H9 (cell line): Measurements from ENCODE around the gene SLC23A2. TPM values are rescaled to one million over a fixed set of nuclear protein-coding genes. Genes with fewer than 3 reads are reported as not detected.

Source experiments
- DNase-seq: peaks from one replicate; pipeline ENCODE4 v3.0.0-alpha.2; 2017
- H2AFZ ChIP-seq: one replicate; pipeline ENCODE4 v1.6.1; 2013; ENCODE audit warnings: mild to moderate bottlenecking, low read length, control low read depth, moderate library complexity
- H2AK5ac ChIP-seq: 2 replicates; pipeline ENCODE4 v1.6.1; 2013; ENCODE audit warnings: low read length, control low read depth, mixed read lengths; ENCODE audit not compliant: insufficient read length
- H2BK120ac ChIP-seq: one replicate; pipeline ENCODE4 v1.6.1; 2013; ENCODE audit warnings: low read depth, mild to moderate bottlenecking, low read length, control low read depth, inconsistent platforms; ENCODE audit not compliant: poor library complexity, severe bottlenecking
- H2BK12ac ChIP-seq: 2 replicates; pipeline ENCODE4 v1.6.1; 2013; ENCODE audit warnings: low read length, control low read depth, mixed read lengths, low read depth; ENCODE audit not compliant: insufficient read length
- H2BK15ac ChIP-seq: 2 replicates; pipeline ENCODE4 v1.6.1; 2013; ENCODE audit warnings: low read depth, low read length, control low read depth
- H2BK20ac ChIP-seq: one replicate; pipeline ENCODE4 v1.6.1; 2013; ENCODE audit warnings: low read depth, mild to moderate bottlenecking, low read length, control low read depth, inconsistent platforms; ENCODE audit not compliant: poor library complexity, severe bottlenecking
- H2BK5ac ChIP-seq: 2 replicates; pipeline ENCODE4 v1.6.1; 2013; ENCODE audit warnings: low read length, control low read depth, mixed read lengths; ENCODE audit not compliant: insufficient read length
- H3K14ac ChIP-seq: 2 replicates; pipeline ENCODE4 v1.6.1; 2013; ENCODE audit warnings: low read length, control low read depth; ENCODE audit not compliant: insufficient read depth
- H3K18ac ChIP-seq: 2 replicates; pipeline ENCODE4 v1.6.1; 2013; ENCODE audit warnings: low read depth, mild to moderate bottlenecking, mixed read lengths, low read length, control low read depth; ENCODE audit not compliant: insufficient read length
- H3K23ac ChIP-seq: 2 replicates; pipeline ENCODE4 v1.6.1; 2013; ENCODE audit warnings: low read length, control low read depth, mixed read lengths, low read depth; ENCODE audit not compliant: insufficient read length
- H3K23me2 ChIP-seq: 2 replicates; pipeline ENCODE4 v1.6.1; 2013; ENCODE audit warnings: low read depth, mild to moderate bottlenecking, mixed read lengths, low read length, control low read depth; ENCODE audit not compliant: insufficient read length, poor library complexity, severe bottlenecking
- H3K27ac ChIP-seq: 2 replicates; pipeline ENCODE4 v1.5.1; 2013; ENCODE audit warnings: low read length, control low read depth, mixed read lengths, low read depth; ENCODE audit not compliant: insufficient read length
- H3K27me3 ChIP-seq: 2 replicates; pipeline ENCODE4 v1.6.1; 2013; ENCODE audit warnings: low read length, control low read depth, inconsistent platforms; ENCODE audit not compliant: insufficient read depth
- H3K4ac ChIP-seq: 2 replicates; pipeline ENCODE4 v1.6.1; 2013; ENCODE audit warnings: low read depth, mild to moderate bottlenecking, control low read depth, inconsistent platforms, low read length, moderate library complexity
- H3K4me1 ChIP-seq: 2 replicates; pipeline ENCODE4 v1.6.1; 2013; ENCODE audit warnings: low read length, control low read depth, inconsistent platforms; ENCODE audit not compliant: insufficient read depth
- H3K4me2 ChIP-seq: 2 replicates; pipeline ENCODE4 v1.6.1; 2013; ENCODE audit warnings: low read length, control low read depth, mixed read lengths; ENCODE audit not compliant: insufficient read length, insufficient read depth
- H3K56ac ChIP-seq: 2 replicates; pipeline ENCODE4 v1.6.1; 2013; ENCODE audit warnings: low read depth, mild to moderate bottlenecking, mixed read lengths, low read length, control low read depth; ENCODE audit not compliant: insufficient read length
- H3K79me1 ChIP-seq: 2 replicates; pipeline ENCODE4 v1.6.1; 2013; ENCODE audit warnings: low read depth, mild to moderate bottlenecking, moderate library complexity, low read length, control low read depth, inconsistent platforms; ENCODE audit not compliant: insufficient read depth, poor library complexity, severe bottlenecking
- H3K79me2 ChIP-seq: 2 replicates; pipeline ENCODE4 v1.6.1; 2013; ENCODE audit warnings: low read length, control low read depth, inconsistent platforms; ENCODE audit not compliant: insufficient read depth
- H3K9ac ChIP-seq: 2 replicates; pipeline ENCODE4 v1.6.1; 2013; ENCODE audit warnings: low read length, control low read depth, mixed read lengths; ENCODE audit not compliant: insufficient read length; ENCODE audit errors: extremely low read depth
- H3K9me3 ChIP-seq: one replicate; pipeline ENCODE4 v1.6.1; 2013; ENCODE audit warnings: low read depth, low read length, inconsistent platforms; ENCODE audit not compliant: control insufficient read depth
- H3T11ph ChIP-seq: one replicate; pipeline ENCODE4 v1.6.1; 2013; ENCODE audit warnings: mild to moderate bottlenecking, low read length, control low read depth, inconsistent platforms
- H4K20me1 ChIP-seq: one replicate; pipeline ENCODE4 v1.6.1; 2013; ENCODE audit not compliant: control insufficient read depth, insufficient read length, insufficient read depth
- H4K5ac ChIP-seq: 2 replicates; pipeline ENCODE4 v1.6.1; 2013; ENCODE audit warnings: low read depth, mild to moderate bottlenecking, mixed read lengths, low read length, control low read depth; ENCODE audit not compliant: insufficient read length
- H4K8ac ChIP-seq: replicated peaks from 2 replicates; pipeline ENCODE4 v1.6.1; 2013; ENCODE audit warnings: low read length, control low read depth, mixed read lengths, low read depth; ENCODE audit not compliant: insufficient read length
- H4K91ac ChIP-seq: 2 replicates; pipeline ENCODE4 v1.6.1; 2013; ENCODE audit warnings: low read depth, mild to moderate bottlenecking, moderate library complexity, mixed read lengths, low read length, control low read depth; ENCODE audit not compliant: insufficient read length
- H3K27ac Mint-ChIP-seq, 3 experiments: 2 replicates in 2 of 3; 3 replicates in 1 of 3; pipeline ENCODE4 v1.8.0; 2020 to 2021; ENCODE audit warnings: mixed read lengths in 3 of 3, mild to moderate bottlenecking in 1 of 3, moderate library complexity in 1 of 3
- H3K27me3 Mint-ChIP-seq: 2 replicates; pipeline ENCODE4 v1.8.0; 2021; ENCODE audit warnings: low read depth, mild to moderate bottlenecking, moderate library complexity, mixed read lengths
- H3K36me3 Mint-ChIP-seq, 3 experiments: 2 replicates in 2 of 3; 3 replicates in 1 of 3; pipeline ENCODE4 v1.8.0; 2020 to 2021; ENCODE audit warnings: low read depth in 3 of 3, mixed read lengths in 3 of 3; ENCODE audit not compliant: insufficient read depth in 1 of 3
- H3K4me1 Mint-ChIP-seq, 2 experiments: 2 replicates each; pipeline ENCODE4 v1.8.0; 2020; ENCODE audit warnings: mixed read lengths in 2 of 2
- H3K4me3 Mint-ChIP-seq, 2 experiments: 2 replicates in 1 of 2; 3 replicates in 1 of 2; pipeline ENCODE4 v1.8.0; 2020 to 2021; ENCODE audit warnings: mild to moderate bottlenecking in 2 of 2, mixed read lengths in 2 of 2, moderate library complexity in 1 of 2
- H3K9me3 Mint-ChIP-seq, 2 experiments: 2 replicates in 1 of 2; 3 replicates in 1 of 2; pipeline ENCODE4 v1.8.0; 2020; ENCODE audit warnings: mild to moderate bottlenecking in 2 of 2, mixed read lengths in 2 of 2, moderate library complexity in 1 of 2
- CTCF ChIP-seq: fragments of 200-600 bp; sonication (generic); conservative IDR thresholded peaks from 3 replicates; pipeline ENCODE4 v1.8.0; 2021; ENCODE audit warnings: antibody characterized with exemption, mild to moderate bottlenecking
- WGBS: extraction: QIAGEN DNeasy Blood & Tissue Kit; methylation state at CpG from one replicate; pipeline ENCODE4 v1.1.7; 2013; ENCODE audit warnings: missing lambda C conversion rate, low lambda C conversion rate, mixed read lengths; ENCODE audit not compliant: insufficient read length; ENCODE audit errors: extremely low coverage; 5-methylcytosine and 5-hydroxymethylcytosine counted together
- total RNA-seq: library from RNA; stranded (reverse); gene quantifications from 2 replicates; pipeline ENCODE4 v1.2.1, GENCODE V29; 2021

The SLC23A2 gene
- total RNA-seq, 1 experiment from 2014 or later, result 16.5 TPM

DNA sequence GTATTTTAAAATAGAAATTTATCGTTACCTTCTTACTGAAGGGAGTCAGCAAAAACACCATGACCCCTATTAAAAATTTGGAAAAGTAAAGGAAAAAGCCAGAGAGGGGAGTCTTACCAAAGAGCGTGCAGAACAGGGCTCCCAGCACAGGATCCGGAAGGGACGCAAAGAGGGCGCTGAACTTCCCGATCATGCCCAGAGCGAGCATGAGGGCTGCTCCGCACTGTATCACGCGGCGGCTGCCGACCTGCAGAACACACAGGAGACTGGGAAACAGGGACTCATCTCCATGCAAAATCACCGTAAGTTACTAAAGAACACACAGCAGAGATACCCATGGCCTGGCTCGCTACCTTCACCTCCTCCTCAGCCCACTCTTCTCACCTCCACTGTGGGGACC is 138.6 kb downstream of the SLC23A2 start:
- H3K27ac ChIP-seq, result no peak overlapping the region
- H3K14ac ChIP-seq, result no peak overlapping the region; the same call in 1 of the 2 replicates
- no peak overlapping the region for H3K4me2 ChIP-seq
- H3K9me3 Mint-ChIP-seq, result no peaks in the 10 kb centered on the region
- no peak overlapping the region for H3K23ac ChIP-seq
- H3T11ph ChIP-seq, result no peak overlapping the region
- H2AK5ac ChIP-seq, result no peak overlapping the region
- no peak overlapping the region for H4K5ac ChIP-seq
- H3K4me1 ChIP-seq, result no peaks in the 10 kb centered on the region
- H3K79me1 ChIP-seq, result no peaks in the 10 kb centered on the region
- no peaks in the 10 kb centered on the region for H3K4me1 Mint-ChIP-seq
- no peak overlapping the region for H4K8ac ChIP-seq
- H3K36me3 Mint-ChIP-seq, result peaks cover 12 to 48% (median 30%) of the 10 kb centered on the region in 3 experiments; a peak in 6 of 7 replicates
- TF ChIP-seq CTCF, result no peak
- H2BK20ac ChIP-seq, result no peak overlapping the region
- H2BK120ac ChIP-seq, result no peak overlapping the region
- H3K4me3 Mint-ChIP-seq, result no peak overlapping the region
- no peak for DNase-seq
- no peaks in the 10 kb centered on the region for H3K79me2 ChIP-seq
- no CpG with 5 or more reads among the region's 14 CpGs for WGBS
- H3K9me3 ChIP-seq, result no peaks in the 10 kb centered on the region
- no peak overlapping the region for H2AFZ ChIP-seq
- H3K9ac ChIP-seq, result no peak overlapping the region
- H3K18ac ChIP-seq, result no peak overlapping the region
- H3K4ac ChIP-seq, result no peak overlapping the region
- no peaks in the 10 kb centered on the region for H3K23me2 ChIP-seq
- no peak overlapping the region for H2BK15ac ChIP-seq
- H4K20me1 ChIP-seq, result no peaks in the 10 kb centered on the region
- H2BK5ac ChIP-seq, result no peak overlapping the region
- peak overlapping the region in 1 of 3 experiments; percentile 85; a peak in 2 of 7 replicates for H3K27ac Mint-ChIP-seq
- no peaks in the 10 kb centered on the region for H3K27me3 ChIP-seq
- H3K56ac ChIP-seq, result no peak overlapping the region
- no peak overlapping the region for H2BK12ac ChIP-seq
- no peak overlapping the region for H4K91ac ChIP-seq
- H3K27me3 Mint-ChIP-seq, result no peaks in the 10 kb centered on the region
